ENCODE data around the gene DKK3. TPM values are rescaled to one million over a fixed set of nuclear protein-coding genes. Genes with fewer than 3 reads are reported as not detected.
A peak's percentile ranks its signal among the peaks of the same experiment; 100 is the strongest.

The DKK3 gene
- total RNA-seq, 1 donor from 2014 or later = 307 TPM

DNA sequence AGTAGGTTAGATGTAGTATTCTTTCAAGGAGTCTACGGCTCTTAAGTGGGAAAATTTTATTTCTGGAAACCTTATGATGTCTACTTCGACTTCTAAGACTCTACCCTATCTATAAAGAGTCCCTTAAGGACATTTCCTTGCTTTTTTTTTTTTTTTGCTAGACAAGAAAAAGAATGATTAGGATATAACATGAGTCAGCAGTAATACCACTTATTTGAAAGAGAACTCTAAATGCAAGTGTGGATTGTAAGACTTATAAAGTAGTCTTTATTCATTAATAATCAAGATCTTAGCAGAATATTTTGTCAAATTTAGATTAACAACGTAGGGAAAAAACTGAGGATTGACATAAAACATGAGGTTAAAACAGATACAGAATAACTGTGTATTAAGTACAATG, 71.0 kb downstream of the DKK3 start:
- Mint-ChIP-seq H3K4me3 (ENCODE audit: unreplicated experiment) (no peak overlapping the region), H3K36me3 (ENCODE audit: low read depth, unreplicated experiment) (peaks cover 12% of the 10 kb centered on the region), H3K27me3 (ENCODE audit: low read depth, unreplicated experiment) (no peaks in the 10 kb centered on the region), H3K27ac (ENCODE audit: unreplicated experiment) (no peak overlapping the region), H3K4me1 (ENCODE audit: low read depth, unreplicated experiment) (no peaks in the 10 kb centered on the region), H3K9me3 (ENCODE audit: unreplicated experiment) (no peaks in the 10 kb centered on the region)
- no peaks in the 10 kb centered on the region for H4K20me1 ChIP-seq (ENCODE audit: insufficient read depth, low read length)
- FAIRE-seq = no peak
- H2AFZ ChIP-seq (ENCODE audit: low read depth, low read length) = no peak overlapping the region
- H3K27ac ChIP-seq (ENCODE audit: low read depth, low read length) = no peak overlapping the region
- TF ChIP-seq EZH2 (IDR thresholded peaks at IDR 0.05; ENCODE audit: insufficient read depth, low read length) = no peak
- TF ChIP-seq, protein P1, sequence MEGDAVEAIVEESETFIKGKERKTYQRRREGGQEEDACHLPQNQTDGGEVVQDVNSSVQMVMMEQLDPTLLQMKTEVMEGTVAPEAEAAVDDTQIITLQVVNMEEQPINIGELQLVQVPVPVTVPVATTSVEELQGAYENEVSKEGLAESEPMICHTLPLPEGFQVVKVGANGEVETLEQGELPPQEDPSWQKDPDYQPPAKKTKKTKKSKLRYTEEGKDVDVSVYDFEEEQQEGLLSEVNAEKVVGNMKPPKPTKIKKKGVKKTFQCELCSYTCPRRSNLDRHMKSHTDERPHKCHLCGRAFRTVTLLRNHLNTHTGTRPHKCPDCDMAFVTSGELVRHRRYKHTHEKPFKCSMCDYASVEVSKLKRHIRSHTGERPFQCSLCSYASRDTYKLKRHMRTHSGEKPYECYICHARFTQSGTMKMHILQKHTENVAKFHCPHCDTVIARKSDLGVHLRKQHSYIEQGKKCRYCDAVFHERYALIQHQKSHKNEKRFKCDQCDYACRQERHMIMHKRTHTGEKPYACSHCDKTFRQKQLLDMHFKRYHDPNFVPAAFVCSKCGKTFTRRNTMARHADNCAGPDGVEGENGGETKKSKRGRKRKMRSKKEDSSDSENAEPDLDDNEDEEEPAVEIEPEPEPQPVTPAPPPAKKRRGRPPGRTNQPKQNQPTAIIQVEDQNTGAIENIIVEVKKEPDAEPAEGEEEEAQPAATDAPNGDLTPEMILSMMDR (IDR thresholded peaks at IDR 0.05; ENCODE audit: insufficient read depth, low read depth, low read length) = no peak
- H3K4me2 ChIP-seq (ENCODE audit: low read length) = no peak overlapping the region
- H3K9ac ChIP-seq (ENCODE audit: low read length) = no peak overlapping the region
- H3K4me1 ChIP-seq (ENCODE audit: insufficient read depth, low read length) = peaks cover 4% of the 10 kb centered on the region
- H3K4me3 ChIP-seq (ENCODE audit: insufficient read depth, low read depth, low read length) = no peak overlapping the region
- H3K79me2 ChIP-seq (ENCODE audit: insufficient read depth, low read length) = no peaks in the 10 kb centered on the region
- H3K9me3 ChIP-seq (ENCODE audit: insufficient read depth, low read depth, low read length) = no peaks in the 10 kb centered on the region
- peaks cover 44% of the 10 kb centered on the region for H3K36me3 ChIP-seq (ENCODE audit: insufficient read depth, low read length)
- no peaks in the 10 kb centered on the region for H3K27me3 ChIP-seq (ENCODE audit: insufficient read depth, low read length)
- no peak for DNase-seq (ENCODE audit: low read depth)

GRCh38 chr11:11935536-11935935, 72.9 kb downstream of the DKK3 start:
- Histone ChIP-seq H3K36me3 (ENCODE audit: insufficient read depth, low read length) (peaks cover 43% of the 10 kb centered on the region), H3K4me1 (ENCODE audit: insufficient read depth, low read length) (peaks cover 4% of the 10 kb centered on the region), H3K9ac (ENCODE audit: low read length) (no peak overlapping the region), H4K20me1 (ENCODE audit: insufficient read depth, low read length) (no peaks in the 10 kb centered on the region), H2AFZ (ENCODE audit: low read depth, low read length) (no peak overlapping the region), H3K27ac (ENCODE audit: low read depth, low read length) (no peak overlapping the region), H3K27me3 (ENCODE audit: insufficient read depth, low read length) (no peaks in the 10 kb centered on the region), H3K79me2 (ENCODE audit: insufficient read depth, low read length) (no peaks in the 10 kb centered on the region), H3K4me3 (ENCODE audit: insufficient read depth, low read depth, low read length) (no peak overlapping the region), H3K9me3 (ENCODE audit: insufficient read depth, low read depth, low read length) (no peaks in the 10 kb centered on the region), H3K4me2 (ENCODE audit: low read length) (no peak overlapping the region)
- no peak overlapping the region for H3K27ac Mint-ChIP-seq (ENCODE audit: unreplicated experiment)
- no peaks in the 10 kb centered on the region for H3K4me1 Mint-ChIP-seq (ENCODE audit: low read depth, unreplicated experiment)
- no peak for FAIRE-seq
- no peak overlapping the region for H3K4me3 Mint-ChIP-seq (ENCODE audit: unreplicated experiment)
- peaks cover 11% of the 10 kb centered on the region for H3K36me3 Mint-ChIP-seq (ENCODE audit: low read depth, unreplicated experiment)
- no peaks in the 10 kb centered on the region for H3K27me3 Mint-ChIP-seq (ENCODE audit: low read depth, unreplicated experiment)
- TF ChIP-seq EZH2 (IDR thresholded peaks at IDR 0.05; ENCODE audit: insufficient read depth, low read length) = no peak
- TF ChIP-seq, protein P1 (IDR thresholded peaks at IDR 0.05; ENCODE audit: insufficient read depth, low read depth, low read length) = no peak
- no peak for DNase-seq (ENCODE audit: low read depth)
- H3K9me3 Mint-ChIP-seq (ENCODE audit: unreplicated experiment) = no peaks in the 10 kb centered on the region

DNA sequence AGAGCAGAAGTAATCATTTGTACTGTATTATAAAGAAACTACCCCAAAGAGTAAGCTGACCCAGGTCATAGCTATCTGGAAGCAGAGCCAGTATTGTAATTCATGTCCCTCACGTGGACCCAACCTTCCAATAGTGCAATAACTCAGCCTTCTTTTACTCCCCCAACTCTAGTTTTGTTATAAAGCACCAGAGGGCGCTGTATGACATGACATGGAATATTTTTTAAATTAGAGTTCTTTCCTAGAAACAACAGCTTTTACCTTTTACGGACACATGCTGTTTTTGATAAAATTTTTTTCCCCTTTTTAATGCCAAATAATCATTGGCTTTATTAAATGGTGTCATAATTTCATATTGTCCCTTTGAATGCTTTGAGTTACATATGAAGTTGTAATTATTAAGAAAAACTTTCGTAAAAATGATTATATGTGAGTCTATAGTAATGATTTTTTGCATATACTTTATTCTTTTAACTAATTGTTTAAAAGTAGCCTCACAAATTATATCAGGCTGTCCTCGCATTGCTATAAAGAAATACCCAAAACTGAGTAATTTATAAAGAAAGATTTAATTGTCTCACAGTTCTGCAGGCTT, 76.9 kb downstream of the DKK3 start:
- Histone ChIP-seq H3K27ac (ENCODE audit: low read depth, low read length) (no peak overlapping the region), H2AFZ (ENCODE audit: low read depth, low read length) (no peak overlapping the region), H3K4me1 (ENCODE audit: insufficient read depth, low read length) (no peaks in the 10 kb centered on the region), H3K9me3 (ENCODE audit: insufficient read depth, low read depth, low read length) (no peaks in the 10 kb centered on the region), H3K9ac (ENCODE audit: low read length) (no peak overlapping the region), H4K20me1 (ENCODE audit: insufficient read depth, low read length) (no peaks in the 10 kb centered on the region), H3K36me3 (ENCODE audit: insufficient read depth, low read length) (peaks cover 25% of the 10 kb centered on the region), H3K4me2 (ENCODE audit: low read length) (no peak overlapping the region), H3K27me3 (ENCODE audit: insufficient read depth, low read length) (no peaks in the 10 kb centered on the region), H3K4me3 (ENCODE audit: insufficient read depth, low read depth, low read length) (no peak overlapping the region), H3K79me2 (ENCODE audit: insufficient read depth, low read length) (no peaks in the 10 kb centered on the region)
- DNase-seq (ENCODE audit: low read depth) = peak; percentile 51
- Mint-ChIP-seq H3K27me3 (ENCODE audit: low read depth, unreplicated experiment) (no peaks in the 10 kb centered on the region), H3K9me3 (ENCODE audit: unreplicated experiment) (no peaks in the 10 kb centered on the region), H3K4me1 (ENCODE audit: low read depth, unreplicated experiment) (no peaks in the 10 kb centered on the region), H3K36me3 (ENCODE audit: low read depth, unreplicated experiment) (peaks cover 12% of the 10 kb centered on the region), H3K4me3 (ENCODE audit: unreplicated experiment) (no peak overlapping the region), H3K27ac (ENCODE audit: unreplicated experiment) (peak overlapping the region; percentile 43)
- TF ChIP-seq, protein P1 (IDR thresholded peaks at IDR 0.05; ENCODE audit: insufficient read depth, low read depth, low read length) = peak; percentile 78
- TF ChIP-seq EZH2 (IDR thresholded peaks at IDR 0.05; ENCODE audit: insufficient read depth, low read length) = no peak
- FAIRE-seq = peak; percentile 71
